Activated naive CD8-positive, alpha-beta T cell treated with anti-CD3 and anti-CD28 coated beads, Interleukin-2, amount 50 U/mL, for 16 hours (primary cell): ENCODE measurements around the gene LGR5.
"Not testable (repeated sequence)": the region's sequence is repeated elsewhere in the genome, so short reads cannot be mapped to it uniquely, and the experiment has no call there.

Source experiments
- DNase-seq: peaks from one replicate; pipeline ENCODE4 v3.0.0-alpha.2; 2020; ENCODE audit warnings: low read depth, low spot score

The LGR5 gene

GRCh38 chr12:71552728-71553501, 113.3 kb downstream of the LGR5 start:
- no peak for DNase-seq

- no peak for DNase-seq
These were observed 115.6 kb downstream of the LGR5 start for GRCh38 chr12:71555191-71555590.

- DNase-seq = not testable (repeated sequence)
These were observed 116.2 kb downstream of the LGR5 start for GRCh38 chr12:71555789-71556188.

- DNase-seq = no peak
These were observed 116.8 kb downstream of the LGR5 start for GRCh38 chr12:71556448-71556847.

- DNase-seq = no peak
These were observed 117.3 kb downstream of the LGR5 start for GRCh38 chr12:71556875-71557274.

GRCh38 chr12:71558445-71558844, 118.8 kb downstream of the LGR5 start:
- no peak for DNase-seq

- no peak for DNase-seq
These were observed 123.3 kb downstream of the LGR5 start for GRCh38 chr12:71562676-71563595.

GRCh38 chr12:71565535-71565934, 125.9 kb downstream of the LGR5 start:
- no peak for DNase-seq

- DNase-seq = no peak
These were observed 127.1 kb downstream of the LGR5 start for GRCh38 chr12:71566655-71567054.

- no peak for DNase-seq
These were observed 127.9 kb downstream of the LGR5 start for GRCh38 chr12:71567537-71567936.

GRCh38 chr12:71569885-71570284, 130.3 kb downstream of the LGR5 start:
- not testable (repeated sequence) for DNase-seq

GRCh38 chr12:71576496-71576895, 136.9 kb downstream of the LGR5 start:
- no peak for DNase-seq

GRCh38 chr12:71578694-71579258, 139.2 kb downstream of the LGR5 start:
- no peak for DNase-seq

GRCh38 chr12:71581206-71581605, 141.6 kb downstream of the LGR5 start:
- no peak for DNase-seq

- DNase-seq = no peak
These were observed 143.3 kb downstream of the LGR5 start for GRCh38 chr12:71582925-71583324.

GRCh38 chr12:71584356-71584755, 144.8 kb downstream of the LGR5 start:
- DNase-seq = no peak

GRCh38 chr12:71585218-71585617, 145.6 kb downstream of the LGR5 start:
- no peak for DNase-seq

- no peak for DNase-seq
These were observed 147.4 kb downstream of the LGR5 start for GRCh38 chr12:71587012-71587411.

- no peak for DNase-seq
These were observed 149.9 kb downstream of the LGR5 start for GRCh38 chr12:71589478-71589881.

- DNase-seq = no peak
These were observed 152.0 kb downstream of the LGR5 start for GRCh38 chr12:71591601-71592000.

GRCh38 chr12:71592841-71593240, 153.2 kb downstream of the LGR5 start:
- no peak for DNase-seq

GRCh38 chr12:71594214-71594948, 154.8 kb downstream of the LGR5 start:
- no peak for DNase-seq
